ENCODE results near the gene HLA-C. TPM values are rescaled to one million over a fixed set of nuclear protein-coding genes. Genes with fewer than 3 reads are reported as not detected.
"Not testable (repeated sequence)": the region's sequence is repeated elsewhere in the genome, so short reads cannot be mapped to it uniquely, and the experiment has no call there.

Gene HLA-C
- total RNA-seq, 1 donor from 2014 or later: 247 TPM

DNA sequence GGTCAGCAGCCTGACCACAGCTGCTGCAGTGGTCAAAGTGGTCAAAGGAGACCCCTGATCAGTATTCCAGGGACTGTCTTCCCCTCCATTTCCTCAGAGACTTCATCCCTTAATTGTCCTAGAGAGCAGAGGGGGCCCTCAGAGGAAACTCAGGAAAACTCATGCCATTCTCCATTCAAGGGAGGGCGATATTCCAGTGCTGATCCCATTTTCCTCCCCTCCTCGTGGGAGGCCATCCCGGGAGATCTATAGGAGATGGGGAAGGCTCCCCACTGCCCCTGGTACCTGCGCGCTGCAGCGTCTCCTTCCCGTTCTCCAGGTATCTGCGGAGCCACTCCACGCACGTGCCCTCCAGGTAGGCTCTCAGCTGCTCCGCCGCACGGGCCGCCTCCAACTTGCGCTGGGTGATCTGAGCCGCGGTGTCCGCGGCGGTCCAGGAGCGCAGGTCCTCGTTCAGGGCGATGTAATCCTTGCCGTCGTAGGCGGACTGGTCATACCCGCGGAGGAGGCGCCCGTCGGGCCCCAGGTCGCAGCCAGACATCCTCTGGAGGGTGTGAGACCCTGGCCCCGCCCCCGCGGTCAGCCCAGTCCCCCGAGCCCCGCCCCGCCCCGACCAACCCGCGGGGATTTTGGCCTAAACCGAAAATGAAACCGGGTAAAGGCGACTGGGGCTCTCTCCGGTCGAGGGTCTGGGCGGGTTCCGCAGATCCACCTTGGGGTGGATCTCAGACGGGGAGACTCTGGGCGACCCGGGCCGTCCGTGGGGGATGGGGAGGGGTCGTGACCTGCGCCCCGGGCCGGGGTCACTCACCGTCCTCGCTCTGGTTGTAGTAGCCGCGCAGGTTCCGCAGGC lies 878 bp downstream of the HLA-C start:
- DNase-seq (ENCODE audit: low read depth in 2 of 2): peak; percentile 39 to 64

DNA sequence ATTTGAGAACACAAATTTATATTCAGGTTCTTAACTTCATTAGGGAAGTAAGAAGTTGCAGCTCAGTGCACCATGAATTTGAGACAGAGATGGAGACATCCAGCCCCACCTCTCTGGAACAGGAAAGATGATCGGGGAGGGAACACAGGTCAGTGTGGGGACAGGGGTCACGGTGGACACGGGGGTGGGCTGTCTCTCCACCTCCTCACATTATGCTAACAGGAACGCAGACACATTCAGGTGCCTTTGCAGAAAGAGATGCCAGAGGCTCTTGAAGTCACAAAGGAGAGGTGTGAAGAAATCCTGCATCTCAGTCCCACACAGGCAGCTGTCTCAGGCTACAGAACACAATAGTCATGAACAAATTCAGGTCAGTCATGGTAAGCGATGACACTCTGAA lies 3.1 kb downstream of the HLA-C start:
- DNase-seq (ENCODE audit: low read depth in 2 of 2): no peak

DNA sequence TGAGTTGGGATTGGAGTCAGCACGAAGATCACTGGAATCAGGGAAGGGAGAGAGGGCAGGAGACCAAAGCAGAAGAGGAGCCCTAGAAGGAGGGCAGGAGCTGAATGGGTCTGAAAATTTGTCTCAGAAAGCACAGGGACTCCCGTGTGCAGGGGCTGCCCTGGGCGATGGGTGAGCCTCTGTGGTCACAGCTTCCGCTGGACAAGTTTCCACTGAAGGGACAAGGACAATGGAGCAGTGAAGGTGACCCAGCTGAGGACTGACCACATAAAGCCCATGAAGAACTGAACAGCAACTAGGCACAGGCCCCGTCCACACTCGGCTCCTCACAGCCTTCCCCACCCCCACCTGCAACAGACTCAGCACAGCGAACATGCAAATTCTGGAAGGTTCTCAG lies 3.5 kb downstream of the HLA-C start:
- no peak for DNase-seq (ENCODE audit: low read depth in 2 of 2)

DNA sequence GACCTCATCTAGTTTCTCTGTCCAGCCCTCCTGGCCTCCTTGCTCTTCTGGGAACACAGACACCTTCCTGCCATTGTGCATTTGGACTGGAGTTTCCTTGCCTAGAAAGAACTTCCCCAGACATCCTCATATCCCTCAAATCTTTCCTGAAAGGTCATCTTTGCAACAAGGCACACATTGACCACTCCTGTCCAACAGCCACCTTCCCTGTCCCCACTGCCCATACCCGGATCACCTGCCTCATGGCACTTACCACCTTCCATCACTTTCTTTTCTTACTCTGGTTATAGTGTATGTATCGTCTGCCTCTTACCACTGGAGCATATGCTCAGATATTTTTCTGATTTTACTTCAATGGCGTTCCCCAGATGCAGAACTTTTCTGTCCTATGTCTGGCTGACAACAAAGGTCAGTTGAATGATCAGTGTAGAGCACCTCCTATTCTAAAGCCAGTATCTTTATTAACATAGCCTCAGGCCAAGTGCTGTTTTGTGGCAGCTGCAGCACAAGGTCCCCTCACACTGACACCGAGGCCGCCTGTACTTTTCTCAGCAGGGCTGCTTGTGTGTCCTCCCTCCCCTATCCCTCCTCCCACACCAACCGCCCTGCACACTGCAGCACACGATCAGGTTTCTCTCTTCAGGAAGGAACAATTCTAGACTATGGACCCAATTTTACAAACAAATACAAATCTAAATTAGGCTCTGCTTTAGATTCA lies 4.1 kb downstream of the HLA-C start:
- no peak for DNase-seq (ENCODE audit: low read depth in 2 of 2)

DNA sequence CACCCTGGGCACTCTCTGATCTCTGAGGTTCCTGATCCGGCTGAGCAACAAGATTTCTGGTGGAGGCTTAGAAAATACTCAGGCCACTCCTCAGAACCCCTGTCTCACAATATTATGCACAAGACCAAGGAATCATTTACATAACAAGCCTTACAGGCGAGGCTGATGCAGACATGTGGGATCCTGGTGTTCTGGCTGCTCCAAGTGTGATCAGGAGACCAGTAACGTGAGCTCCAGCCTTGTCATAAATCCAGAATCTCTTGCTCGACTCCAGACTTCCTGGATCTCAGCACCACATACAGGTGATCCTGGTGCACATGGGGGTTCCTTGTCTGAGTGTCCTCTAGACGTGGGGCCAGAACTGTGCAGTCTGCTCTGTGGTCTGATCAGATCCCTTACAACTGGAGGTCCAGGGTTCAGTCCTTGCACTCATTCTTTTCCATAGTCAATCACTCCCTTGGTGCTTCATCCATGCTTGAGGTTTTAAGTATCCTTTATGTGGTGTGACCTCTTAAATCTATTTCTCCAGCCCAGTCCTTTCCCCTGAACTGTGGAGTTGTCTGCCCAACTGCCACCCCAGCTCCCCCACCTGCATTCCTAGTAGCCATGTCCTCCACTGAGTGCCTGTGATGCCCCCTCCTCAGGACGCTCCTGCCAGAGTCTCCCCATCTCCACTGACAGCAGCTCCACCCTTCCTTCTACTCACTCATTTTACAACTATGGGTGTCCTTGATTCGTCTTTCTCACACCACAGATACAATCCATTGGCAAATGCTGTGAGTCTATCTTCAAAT lies 5.1 kb downstream of the HLA-C start:
- no peak for DNase-seq (ENCODE audit: low read depth in 2 of 2)

DNA sequence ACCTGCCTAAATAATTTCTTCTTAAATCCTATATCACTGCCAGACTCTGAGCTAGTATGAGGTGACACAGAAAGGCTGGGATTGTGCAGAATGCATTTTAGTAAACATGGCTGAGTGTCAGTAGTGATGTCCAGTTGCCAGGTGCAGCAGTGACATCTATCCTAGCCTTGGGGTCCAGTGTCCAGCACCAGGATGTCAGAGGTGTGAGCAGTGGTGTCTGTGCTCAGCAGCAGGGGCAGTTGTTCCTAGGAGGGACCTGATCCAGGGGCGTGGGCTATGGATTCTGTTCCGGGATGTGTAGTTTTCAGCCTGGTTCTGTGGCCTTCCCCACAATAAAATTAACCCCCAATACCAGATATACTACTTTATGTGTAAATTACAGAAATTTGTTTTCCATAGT lies 6.0 kb downstream of the HLA-C start:
- no peak for DNase-seq (ENCODE audit: low read depth in 2 of 2)

DNA sequence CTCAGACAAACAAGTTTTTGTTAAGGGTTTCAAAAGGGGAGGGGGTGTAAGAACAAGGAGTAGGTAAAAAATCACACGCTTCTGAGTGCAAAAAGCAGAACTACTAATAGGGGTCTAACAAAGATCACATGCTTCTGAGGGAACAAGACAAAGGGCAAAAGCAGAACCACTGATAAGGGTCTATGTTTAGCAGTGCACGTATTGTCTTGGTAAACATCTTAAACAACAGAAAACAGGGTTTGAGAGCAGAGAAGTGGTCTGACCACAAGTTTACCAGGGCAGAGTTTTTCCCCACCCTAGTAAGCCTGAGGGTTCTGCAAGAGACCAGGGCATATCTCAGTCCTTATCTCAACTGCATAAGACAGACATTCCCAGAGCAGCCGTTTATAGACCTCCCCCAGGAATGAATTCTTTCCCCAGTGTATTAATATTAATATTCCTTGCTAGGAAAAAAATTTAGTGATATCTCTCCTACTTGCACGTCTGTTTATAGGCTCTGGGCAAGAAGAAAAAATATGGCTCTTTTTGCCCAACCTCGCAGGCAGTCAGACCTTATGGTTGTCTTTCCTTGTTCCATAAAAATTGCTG lies 8.5 kb downstream of the HLA-C start:
- not testable (repeated sequence) for DNase-seq (ENCODE audit: low read depth in 2 of 2)

DNA sequence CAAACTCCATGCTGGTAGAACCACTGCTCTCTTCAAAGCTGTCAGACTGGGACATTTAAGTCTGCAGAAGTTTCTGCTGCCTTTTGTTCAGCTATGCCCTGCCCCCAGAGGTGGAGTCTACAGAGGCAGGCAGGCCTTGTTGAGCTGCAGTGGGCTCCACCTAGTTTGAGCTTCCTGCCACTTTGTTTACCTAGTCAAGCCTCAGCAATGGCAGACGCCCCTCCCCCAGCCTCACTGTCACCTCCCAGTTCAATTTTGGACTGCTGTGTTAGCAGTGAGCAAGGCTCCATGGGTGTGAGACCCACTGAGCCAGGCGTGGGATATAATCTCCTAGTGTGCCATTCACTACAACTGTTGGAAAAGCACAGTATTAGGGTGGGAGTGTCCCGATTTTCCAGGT lies 11.9 kb downstream of the HLA-C start:
- not testable (repeated sequence) for DNase-seq (ENCODE audit: low read depth in 2 of 2)

DNA sequence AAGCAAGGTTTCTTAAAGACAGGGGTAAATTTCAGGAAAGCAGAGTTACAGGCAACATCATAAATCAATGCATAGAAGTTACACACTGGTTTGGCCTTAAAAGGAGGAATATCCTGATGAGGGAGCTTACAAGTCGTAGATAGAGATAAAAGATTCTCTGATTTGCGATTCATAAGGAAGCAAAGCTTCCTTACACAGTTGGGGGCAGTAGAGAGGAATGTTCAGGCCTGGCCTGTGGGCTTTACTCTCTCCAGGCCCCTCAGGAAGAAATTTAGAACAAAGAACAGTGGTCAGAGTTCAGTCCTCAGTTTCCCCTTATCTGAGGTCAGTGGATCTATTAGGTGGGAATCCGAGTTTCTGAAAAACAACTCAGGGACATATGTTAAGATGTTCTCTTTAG lies 19.3 kb downstream of the HLA-C start:
- DNase-seq (ENCODE audit: low read depth in 2 of 2): no peak

DNA sequence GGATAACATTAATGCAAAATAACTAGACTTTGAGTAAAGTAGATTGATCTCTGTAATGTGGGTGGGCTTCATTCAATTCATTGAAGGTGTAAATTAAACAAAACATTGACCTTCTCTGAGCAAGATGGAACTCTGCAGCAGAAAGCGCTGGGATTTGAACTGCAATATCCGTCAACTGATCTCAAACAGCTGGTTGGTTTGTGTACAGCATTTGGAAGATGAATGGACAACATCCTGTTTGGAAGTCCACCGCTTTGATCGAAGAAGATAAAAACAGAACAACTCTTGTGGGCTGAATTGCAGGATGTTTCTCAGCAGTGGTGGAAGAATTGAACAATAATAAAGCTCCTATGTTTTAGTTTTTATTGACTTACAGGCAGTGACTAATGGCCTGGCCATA lies 20.6 kb downstream of the HLA-C start:
- DNase-seq (ENCODE audit: low read depth in 2 of 2): peak in 1 of 2 donors; percentile 8

DNA sequence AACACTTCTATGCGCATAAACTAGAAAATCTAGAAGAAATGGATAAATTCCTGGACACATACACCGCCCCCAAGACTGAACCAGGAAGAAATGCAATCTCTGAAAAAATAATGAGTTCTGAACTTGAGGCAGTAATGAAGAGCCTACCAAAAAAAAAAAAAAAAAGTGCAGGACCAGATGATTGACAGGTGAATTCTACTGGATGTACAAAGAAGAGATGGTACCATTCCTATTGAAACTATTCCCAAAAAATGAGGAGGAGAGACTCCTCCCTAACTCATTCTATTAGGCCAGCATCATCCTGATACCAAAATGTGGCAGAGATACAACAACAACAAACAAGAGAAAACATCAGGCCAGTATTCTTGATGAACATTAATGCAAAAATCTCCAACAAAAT lies 22.7 kb downstream of the HLA-C start:
- no peak for DNase-seq (ENCODE audit: low read depth in 2 of 2)

DNA sequence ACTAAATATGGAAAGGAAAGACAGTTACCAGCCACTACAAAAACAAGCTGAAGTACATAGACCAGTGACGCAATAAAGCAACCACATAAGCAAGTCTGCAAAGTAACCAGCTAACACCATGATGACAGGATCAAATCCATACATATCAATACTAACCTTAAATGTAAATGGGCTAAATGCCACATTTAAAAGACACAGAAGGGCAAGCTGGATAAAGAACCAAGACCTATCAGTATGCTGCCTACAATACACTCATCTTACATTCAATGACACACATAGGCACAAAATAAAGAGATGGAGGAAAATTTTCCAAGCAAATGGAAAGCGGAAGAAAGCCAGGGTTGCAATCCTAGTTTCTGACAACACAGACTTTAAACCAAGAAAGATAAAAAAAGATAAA lies 24.1 kb downstream of the HLA-C start:
- no peak for DNase-seq (ENCODE audit: low read depth in 2 of 2)

DNA sequence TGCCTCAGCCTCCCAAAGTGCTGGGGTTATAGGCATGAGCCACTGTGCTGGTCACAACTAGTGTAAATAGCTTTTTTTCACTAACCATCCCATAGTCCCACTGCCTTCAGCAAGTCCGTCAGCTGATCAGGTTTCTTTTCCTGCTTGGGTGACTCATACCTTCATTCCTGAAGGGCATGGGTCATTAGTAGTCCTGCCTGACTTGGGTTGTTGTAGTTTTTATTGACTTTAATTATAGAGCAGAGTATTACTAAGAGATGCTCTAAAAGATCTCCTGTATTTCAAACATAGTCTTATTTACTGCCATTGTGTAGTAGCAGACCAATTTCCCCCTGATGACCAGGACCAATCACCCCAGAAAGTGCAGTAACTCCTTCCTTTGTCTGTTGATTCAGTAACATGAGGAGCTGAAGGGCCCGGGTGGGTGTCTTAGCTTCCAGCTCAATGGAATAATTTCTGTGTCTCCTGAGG lies 25.8 kb downstream of the HLA-C start:
- DNase-seq (ENCODE audit: low read depth in 2 of 2): peak; percentile 56 to 80

DNA sequence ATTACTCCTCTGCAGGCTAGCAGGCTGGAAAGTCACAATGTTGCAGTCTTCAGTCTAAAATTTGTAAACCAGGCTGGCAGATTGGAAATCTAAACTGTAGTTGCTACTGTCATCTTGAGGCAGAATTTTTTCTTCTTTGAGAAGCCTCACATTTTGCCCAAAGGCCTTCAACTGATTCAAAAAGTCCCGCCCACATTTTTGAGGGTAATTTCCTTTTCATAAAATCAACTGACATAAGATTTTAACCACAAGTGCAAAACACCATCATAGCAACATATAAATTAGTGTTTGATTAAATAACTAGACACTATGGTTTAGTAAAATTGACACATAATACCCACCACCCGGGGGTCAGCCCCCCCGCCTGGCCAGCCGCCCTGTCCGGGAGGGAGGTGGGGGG lies 28.4 kb downstream of the HLA-C start:
- DNase-seq (ENCODE audit: low read depth in 2 of 2): no peak

DNA sequence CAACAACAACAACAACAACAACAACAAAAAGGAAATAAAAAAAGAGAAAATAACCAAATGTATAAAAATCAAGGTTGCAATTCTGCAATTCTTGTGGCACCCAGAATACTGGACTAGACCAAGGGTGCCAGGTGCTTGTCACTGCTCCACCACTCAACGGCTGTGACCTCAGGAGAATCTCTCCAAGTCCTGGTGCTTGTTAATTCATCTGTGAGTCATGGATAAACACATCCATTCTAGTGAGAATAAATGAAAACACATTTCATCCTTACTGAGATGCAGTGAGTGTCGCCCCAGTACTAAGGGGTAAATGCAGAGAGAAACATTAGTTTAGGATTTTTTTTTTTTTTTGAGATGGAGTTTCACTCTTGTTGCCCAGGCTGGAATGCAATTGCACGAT lies 32.0 kb downstream of the HLA-C start:
- no peak for DNase-seq (ENCODE audit: low read depth in 2 of 2)

DNA sequence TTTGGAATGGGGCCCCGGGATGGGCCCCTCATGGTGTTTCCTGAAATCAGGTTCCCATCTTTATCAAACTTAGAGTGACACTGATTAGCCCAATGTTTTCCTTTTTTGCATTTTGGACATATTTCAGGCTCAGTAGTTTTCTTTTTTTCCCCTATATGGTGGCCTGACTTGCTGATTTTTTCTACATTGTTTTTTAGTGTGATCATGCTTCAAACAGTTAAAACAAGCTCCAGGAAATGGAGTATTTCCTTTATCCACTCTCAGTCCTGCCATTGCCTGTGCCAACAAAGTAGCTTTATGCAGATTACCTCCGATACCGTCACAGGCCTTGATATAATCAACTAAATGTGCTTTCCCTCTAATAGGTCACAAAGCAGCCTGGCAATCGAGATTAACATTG lies 37.8 kb downstream of the HLA-C start:
- peak; percentile 20 to 58 for DNase-seq (ENCODE audit: low read depth in 2 of 2)

DNA sequence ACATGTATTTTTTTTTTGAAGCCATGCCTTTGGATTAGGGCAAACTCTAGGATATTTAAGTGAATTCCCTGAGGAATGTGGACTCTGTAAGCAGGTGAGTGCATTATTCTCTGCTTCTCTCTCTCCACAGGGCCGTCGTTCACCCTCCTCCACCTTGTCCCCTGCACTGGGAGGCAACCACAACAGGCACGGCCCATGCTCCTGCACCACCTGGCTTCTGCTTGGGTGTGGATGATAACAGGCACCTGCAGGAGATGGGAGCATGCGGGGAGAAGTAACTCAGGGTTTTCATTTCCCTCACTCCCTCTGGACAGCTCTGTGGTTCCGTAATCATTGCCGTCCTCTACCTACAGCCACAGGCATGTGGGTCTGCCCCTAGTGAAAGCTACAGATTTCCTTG lies 43.4 kb downstream of the HLA-C start:
- no peak for DNase-seq (ENCODE audit: low read depth in 2 of 2)

DNA sequence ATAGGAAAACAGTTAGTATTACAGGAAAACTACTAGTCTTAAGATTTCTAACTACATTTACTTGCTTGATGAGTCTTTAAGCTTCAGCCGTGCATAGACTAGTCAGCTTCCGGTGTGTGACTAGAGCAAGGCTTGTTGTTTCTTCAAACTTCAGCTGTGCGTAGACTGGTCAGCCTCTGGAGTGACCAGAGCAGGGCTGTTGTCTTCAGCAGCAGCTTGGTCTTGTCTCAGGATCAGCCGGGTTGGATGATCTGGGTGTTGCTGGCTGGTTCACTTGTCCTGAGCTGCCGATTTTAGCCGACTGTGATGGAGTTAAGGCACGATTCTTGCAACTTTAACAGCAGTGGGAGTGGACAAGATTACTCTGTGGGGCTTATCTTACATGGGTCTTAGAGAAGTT lies 44.7 kb downstream of the HLA-C start:
- peak in 1 of 2 donors; percentile 23 for DNase-seq (ENCODE audit: low read depth in 2 of 2)

DNA sequence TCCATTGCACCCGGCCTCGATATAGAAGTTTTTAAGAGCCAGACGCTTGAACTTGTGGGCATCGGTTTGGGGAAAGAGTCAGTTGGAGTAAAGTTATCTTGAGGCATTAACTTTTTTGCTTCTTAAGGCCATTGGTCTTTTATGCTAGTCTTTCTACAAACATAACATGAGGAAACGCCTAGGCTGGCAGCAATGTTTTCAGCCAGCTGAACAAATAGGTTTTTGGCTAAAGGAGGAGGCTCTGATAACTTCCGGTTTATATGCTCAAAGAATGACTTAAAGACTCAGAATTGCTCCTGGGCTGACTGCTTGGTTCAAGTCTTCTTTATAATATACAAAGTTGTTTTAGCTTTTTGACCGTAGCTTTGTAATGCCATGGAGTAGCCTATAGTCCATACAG lies 46.2 kb downstream of the HLA-C start:
- no peak for DNase-seq (ENCODE audit: low read depth in 2 of 2)

DNA sequence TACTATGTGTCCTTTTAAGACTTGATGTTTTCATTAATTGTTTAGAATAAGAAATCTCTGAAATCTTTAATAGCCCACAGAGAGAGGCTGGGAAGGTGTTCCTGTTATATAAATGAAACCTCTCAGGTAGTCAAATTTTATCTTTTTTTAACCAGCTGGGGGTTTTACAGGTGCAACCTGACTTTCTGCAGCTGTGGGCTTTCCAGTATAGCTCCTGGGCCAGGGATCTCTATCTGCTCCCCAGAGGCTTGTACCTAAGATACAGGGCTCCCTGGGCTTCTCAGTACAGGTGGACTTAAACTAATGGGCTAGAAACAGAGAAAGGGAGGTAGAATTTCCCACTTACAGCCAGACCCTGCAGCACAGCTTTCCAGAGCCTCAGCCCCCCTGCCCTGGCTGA lies 49.4 kb downstream of the HLA-C start:
- DNase-seq (ENCODE audit: low read depth in 2 of 2): no peak

Data from lung microvascular endothelial cell (primary cell).